GM19328 (cell line): ENCODE data around the gene FAM114A2.
"Not testable (repeated sequence)": the region's sequence is repeated elsewhere in the genome, so short reads cannot be mapped to it uniquely, and the experiment has no call there.

ENCODE experiments used
- ATAC-seq: cut with Tn5 transposase; IDR thresholded peaks from one replicate; pipeline ENCODE4 v1.9.1; 2021; ENCODE audit warnings: mild to moderate bottlenecking, moderate library complexity; ENCODE audit not compliant: unreplicated experiment

Gene FAM114A2

DNA sequence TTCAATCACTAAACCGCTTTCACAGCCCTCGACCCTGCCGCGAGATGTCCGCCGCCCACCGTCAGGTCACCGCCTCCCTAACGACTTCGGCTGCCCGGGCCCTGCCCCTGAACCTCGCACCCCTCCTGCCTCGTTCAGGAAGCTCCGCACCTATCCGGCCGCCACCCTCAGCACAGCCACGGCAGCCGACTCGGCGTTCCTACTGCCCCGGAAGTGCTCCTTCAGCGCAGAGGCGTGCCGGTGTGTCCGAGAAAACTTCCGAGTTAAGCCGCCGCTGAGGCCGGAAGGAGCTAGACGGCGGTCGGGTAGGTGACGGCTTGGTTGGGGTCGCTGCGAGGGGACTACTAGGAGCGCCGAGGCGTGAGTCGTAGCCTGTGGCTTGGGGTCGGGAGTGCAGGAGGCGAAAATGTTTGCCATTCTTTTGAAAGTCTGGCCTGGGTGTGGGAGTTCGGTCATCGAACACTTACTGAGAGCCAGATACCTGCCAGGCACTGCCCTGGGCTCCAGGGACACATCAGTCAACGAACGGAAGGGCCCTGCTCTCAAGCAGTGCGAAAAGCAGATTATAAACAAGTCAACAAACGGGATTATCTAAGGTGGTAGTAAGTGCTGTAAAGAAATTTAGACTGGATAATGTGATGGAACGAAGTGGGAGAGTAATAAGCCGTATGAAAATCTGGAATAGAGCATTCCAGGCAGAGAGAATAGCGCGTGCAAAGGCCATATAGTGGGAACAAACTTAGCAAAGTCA lies at the start of gene FAM114A2, which contains the start of gene MFAP3:
Gene FAM114A2, minus strand, starts transcription at position 204 of the 751 bp plus-strand sequence. CDS start 3,957 bp downstream, outside the sequence.
Gene MFAP3, plus strand, starts transcription at position 261 of the 751 bp plus-strand sequence. CDS start 10,756 bp downstream, outside the sequence.
- ATAC-seq, result peak; percentile 97

DNA sequence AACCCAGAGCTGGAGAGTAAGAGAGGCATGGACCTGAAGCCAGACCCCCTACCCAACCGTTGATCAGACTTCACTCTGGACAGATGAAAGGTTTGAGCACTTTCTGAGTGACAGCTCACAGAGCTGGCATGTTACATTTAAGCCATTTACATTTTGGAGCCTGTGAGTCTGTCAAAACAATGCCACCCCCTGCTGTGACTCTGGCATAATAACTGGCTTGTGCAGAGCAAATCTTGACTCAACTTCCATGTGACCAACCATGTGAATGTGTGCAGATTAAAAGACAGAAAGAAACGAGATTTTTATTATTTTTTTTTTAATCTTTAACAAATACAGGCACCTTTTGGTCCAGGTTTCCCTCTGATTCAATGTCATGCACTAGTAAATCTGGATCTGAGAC lies 48.5 kb upstream of the FAM114A2 start:
- no peak for ATAC-seq

DNA sequence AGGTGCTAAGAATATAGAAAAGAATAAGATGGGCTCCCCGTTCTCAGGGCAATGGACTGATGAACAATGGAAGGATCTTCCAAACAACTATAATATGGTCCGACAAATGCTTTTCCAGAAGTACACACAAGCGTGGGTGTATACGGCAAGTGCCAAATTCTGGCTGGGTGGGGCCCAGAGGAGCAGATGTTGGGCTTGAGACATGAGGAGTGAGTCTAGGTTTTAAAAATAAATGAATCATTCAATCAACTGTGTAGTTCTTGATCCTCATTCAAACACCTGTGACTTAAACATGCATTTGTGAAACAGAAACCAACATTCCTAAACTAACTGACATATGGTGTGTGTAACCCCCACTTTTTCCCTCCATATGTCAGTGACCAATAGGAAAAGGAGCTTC lies 47.9 kb upstream of the FAM114A2 start:
- no peak for ATAC-seq

DNA sequence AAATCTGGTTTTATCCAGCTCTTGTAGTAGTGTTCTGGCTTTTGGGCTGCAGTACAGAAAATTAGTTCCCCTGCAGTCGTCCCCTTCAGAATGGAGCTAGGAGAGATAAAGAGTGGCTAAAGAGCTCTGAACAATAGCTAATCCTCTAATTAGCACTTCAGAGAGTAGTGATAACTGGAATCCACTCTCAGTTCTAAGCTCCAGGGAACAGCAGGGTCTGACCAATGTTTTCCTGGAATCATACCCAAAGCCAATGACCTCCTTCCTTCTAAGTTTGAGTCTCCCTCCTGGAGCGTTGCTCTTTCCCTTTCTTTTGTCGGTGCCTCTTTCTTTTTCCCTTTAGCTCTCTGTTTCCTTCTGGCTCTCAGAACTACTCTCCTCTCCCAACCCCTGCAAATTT lies 47.4 kb upstream of the FAM114A2 start:
- no peak for ATAC-seq

DNA sequence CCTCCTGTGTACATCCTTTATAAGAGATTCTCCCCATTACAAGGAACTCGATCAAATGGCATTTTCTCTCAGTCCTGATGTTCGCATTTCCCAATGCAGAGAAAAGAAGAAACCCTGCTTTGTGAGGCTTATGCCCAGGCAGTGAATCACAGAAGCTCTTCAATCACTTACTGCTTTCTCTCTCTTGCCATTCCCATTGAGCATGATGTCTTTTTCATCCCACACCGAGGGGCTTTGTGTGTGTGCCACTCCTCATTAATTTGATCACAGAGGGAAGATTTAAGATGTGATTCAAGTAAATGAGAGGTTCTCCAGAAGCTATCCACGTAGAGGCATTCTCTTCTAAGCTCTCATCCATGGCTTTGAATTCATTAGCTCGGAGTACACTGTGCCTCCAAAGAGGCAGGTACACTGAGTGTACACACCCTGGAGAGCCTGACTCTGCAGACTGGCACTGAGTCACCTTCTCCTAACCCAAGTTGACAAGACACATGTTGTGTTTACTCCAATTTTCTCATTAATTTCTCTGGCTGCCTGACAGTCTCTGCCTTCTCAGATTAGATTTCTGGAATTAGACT lies 45.4 kb upstream of the FAM114A2 start:
- no peak for ATAC-seq

DNA sequence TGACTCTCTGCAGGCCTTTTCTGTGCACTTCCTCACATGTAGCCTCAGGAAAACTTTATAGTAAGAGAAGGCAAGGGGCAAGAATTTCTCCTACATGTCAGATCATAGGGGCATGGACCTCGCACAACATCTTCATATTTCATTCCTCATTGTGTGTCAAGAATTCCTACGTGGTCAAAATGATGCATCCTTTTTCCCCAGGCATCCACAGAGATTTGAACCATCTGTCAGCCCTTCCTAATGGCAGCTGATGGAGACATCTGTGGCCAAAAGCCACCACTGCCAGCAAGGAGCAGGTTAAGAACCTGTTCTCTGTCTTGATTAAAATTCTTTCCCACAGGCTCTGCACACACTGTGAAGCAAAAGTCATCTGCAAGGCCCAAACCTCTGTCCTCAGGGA lies 42.5 kb upstream of the FAM114A2 start:
- no peak for ATAC-seq

DNA sequence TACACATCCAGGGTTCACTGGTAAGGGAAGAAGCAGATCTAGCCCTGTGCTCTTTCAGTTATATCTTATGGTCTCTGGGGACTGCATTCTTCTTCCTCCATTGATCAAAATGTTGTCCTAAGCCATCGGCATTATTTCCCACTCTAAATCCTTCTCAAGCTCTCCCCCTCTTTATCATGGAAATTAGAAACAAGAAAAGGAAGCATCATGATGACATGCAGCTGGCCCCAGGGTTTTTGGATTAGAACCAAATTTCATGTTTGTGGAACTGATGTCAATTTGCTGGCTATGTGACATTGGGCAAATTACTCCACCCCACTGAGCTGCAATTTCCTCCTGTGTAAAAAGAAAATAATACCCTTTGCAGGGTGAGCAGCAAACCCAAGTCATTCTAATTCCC lies 39.6 kb upstream of the FAM114A2 start:
- no peak for ATAC-seq

DNA sequence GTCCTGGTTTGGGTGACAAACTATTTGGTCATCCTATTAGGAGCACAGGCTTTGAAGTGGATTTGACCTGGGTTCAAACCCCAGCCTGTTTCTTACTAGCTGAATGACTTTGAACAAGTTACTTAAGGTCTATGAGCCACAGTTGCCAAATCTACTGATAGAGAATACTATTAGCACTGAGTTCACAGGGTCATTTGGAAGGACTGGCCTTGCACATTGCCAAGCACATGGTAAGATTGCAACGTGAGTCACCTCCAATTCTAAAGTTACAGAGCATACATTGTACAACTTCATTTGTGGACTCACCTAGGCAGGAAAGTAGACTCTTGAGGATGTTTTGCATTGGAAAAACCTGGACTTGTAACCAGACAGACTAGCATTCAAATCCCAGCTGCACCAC lies 39.0 kb upstream of the FAM114A2 start:
- ATAC-seq, result no peak

DNA sequence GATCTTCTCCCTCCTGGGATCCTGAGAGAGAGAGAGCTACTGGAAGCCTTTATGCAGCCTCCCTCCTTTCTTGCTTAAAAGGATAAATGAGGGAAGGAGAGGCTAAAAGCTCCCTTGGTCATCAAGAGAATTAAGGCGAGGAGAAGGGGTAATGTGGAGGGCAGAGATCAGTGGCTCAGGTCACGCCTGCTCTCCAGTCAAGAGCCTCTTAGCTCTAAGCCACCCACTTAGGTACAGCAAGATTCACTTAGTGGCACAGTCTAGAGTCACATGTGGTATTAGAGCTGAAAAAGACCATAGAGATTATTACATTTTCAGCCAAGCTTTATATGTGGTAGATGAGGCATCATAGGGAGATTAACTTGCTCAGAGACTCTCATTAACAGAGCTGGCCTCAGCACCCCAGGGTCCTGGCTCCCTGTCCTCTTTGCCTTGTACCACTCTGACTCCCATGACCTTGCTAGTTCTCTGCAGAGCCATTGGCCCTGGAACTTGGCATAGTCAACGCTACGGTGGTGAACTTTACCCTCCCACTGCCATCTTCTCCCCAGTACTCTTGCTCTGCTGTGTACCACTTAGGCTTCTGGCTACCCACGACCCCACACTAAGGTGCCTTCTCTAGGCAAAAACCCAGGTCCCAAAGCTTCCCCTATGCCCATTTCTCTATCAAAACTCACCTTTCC lies 37.7 kb upstream of the FAM114A2 start:
- no peak for ATAC-seq

DNA sequence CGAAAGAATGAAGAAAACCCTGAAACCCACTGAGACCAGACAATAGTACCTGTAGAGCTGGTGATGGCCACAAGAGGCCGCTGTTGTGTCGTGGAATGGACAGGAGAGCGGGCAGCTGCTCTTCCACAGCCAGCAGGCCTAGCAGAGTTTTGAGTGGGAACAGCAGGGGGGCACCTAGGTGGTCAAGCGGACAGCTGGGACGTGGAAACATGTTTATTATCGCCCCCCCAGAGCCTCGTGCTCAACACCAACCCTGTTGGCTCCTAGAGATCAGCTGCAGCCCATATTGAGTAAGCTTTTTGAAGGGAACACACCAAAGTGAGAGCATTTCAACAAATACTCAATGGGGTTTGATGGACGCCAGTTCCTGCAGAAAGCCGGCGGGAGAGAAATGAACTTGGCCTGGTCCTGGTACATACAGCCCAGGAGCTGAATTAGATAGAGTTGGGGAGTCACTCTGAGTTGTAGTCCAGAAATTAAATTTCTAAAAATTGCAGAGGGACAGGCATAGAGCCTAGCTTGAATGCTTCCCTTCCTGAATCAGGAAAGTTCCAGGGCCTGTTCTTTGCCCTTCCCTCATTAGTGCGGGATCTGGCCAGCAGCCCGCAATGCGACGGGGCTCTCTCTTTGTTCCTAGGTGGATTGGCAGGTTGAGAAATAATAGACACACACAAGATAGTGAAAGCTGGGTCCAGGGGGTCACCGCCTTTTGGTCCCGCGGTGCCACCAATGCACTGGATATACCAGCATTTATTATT lies 33.9 kb upstream of the FAM114A2 start:
- peak; percentile 89 for ATAC-seq

DNA sequence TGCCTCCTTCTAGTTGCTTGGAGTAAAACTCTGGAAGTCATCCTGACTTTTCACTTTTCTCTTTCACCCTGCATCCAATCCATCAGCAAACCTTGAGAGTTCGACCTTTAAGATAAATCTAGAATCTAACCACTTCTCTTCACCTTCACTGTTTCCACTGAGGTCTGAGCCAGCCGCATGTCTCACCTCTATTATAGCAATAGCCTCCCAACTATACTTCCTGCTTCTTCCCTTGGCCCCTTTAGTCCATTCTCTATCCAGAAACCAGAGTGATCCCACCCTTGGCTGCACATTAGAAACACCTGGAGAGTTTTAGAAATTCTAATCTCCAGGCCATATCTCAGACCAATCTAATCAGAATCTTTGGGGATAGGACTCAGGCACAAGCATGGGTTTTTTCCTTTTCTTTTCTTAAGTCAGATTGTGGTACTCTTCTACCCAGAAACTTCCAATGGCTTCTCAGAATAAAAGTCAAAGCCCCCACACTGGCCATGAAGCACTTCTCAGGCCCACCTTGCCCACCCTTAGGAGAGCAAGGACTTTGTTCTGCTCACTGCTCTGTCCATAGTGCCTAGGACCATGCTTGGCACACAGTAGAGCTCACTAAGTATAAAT lies 33.2 kb upstream of the FAM114A2 start:
- no peak for ATAC-seq

DNA sequence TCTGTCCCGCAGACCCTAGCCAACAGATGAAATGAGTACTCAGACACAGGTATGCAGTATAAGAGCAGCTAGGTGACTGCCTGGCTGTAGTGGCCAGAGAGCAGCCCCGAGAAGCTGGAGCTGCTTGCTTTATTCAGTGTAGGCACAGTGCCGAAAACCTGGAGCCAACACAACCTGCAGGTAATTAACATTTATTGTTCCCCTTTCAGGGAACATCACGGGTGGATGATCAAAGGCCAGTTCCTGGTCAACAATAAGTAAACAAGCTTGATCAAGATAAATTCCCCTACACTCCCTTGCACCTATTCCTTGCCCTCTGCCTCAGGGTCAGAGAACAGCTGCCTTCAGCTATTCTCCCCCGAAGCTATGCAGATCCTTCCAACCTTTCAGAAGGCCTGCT lies 31.1 kb upstream of the FAM114A2 start:
- not testable (repeated sequence) for ATAC-seq

DNA sequence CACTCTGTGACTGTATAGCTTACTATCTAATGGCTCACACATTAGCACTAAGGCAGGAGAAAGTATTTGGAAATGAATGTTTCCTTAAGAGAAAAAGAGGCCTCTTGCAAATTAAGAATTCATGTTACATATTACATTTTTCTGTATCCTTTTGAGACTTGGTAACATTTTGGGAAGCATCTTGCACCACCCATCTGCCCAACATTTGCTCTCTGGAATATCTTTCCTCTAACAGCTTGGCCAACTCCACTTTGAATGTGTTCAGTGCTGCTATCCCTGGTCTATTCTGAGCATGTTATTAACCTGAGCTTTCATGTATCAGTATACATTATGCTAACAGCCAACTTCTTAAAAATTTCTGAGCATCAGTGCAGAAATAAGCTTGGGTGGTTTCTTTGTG lies 27.3 kb upstream of the FAM114A2 start:
- no peak for ATAC-seq

DNA sequence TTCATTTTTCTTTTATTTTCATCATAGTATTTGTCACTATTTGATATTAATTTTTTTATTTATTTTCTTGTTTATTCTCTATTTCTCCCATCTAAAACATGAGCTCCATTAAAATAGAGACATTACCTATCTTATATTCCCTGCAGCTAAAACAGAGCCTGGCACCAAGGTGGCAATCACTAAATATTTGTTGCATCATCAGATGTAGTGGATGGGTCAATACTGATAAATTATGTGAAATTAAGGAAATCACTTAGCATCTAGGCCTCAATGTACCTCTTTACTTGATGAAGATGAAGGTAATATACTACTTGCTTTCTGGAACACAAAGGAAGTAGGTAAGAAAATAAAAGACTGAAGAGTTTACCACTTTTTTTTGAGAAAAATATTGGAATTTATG lies 24.7 kb upstream of the FAM114A2 start:
- no peak for ATAC-seq

DNA sequence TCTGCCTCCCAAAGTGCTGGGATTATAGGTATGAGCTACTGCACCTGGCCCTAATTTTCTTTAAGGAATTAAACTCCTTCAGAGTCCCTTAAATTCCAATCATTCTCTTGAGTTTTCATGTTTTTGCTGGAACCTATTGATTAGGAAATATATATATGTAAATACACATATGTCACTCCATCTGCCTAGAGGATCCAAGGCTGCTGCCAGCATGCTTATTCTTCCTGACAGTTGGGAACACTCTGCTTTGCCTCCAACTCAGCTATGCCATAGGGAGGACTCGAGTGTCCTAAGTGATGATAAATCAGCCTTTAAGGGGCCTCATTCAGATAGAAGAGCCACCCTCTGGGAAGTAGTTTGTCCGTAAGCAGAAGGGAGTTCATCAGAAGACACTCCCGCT lies 21.9 kb upstream of the FAM114A2 start:
- no peak for ATAC-seq

DNA sequence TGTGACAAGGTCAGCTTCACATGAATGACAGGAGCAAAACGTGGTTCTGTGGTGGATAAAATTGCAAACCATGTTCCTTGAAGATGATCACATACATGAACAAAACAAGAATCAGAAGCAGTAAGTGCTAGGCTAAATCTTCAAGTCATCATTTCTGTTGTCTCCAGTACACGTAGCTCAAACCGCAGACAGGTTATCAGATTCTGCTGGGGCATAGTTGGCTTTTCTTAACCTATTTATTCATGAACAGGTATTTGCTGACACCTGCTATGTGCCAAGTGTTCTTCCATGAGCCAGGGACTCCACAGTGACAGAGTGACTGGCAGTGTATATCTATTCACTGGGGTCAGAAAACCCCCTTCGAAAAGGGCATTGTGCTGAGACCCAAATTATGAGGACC lies 20.9 kb upstream of the FAM114A2 start:
- no peak for ATAC-seq

DNA sequence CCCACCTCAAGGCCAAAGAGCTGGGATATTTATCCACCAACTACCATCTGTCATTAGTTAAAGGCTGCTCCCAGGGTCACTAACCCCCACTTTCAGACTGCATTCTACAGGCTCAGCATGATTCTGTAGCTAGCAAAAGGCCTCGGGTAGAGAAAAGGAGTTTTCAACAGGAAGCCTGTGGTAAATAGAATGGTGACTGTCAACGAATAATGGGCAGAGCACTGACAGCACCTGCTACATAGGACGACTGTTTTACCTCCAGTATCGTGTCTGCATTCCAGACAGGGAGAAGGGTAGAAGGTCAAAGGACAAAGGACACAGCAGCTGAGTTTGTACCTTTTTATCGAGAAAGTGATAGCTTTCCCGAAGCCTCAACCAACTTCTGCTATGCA lies 20.3 kb upstream of the FAM114A2 start:
- peak; percentile 34 for ATAC-seq

DNA sequence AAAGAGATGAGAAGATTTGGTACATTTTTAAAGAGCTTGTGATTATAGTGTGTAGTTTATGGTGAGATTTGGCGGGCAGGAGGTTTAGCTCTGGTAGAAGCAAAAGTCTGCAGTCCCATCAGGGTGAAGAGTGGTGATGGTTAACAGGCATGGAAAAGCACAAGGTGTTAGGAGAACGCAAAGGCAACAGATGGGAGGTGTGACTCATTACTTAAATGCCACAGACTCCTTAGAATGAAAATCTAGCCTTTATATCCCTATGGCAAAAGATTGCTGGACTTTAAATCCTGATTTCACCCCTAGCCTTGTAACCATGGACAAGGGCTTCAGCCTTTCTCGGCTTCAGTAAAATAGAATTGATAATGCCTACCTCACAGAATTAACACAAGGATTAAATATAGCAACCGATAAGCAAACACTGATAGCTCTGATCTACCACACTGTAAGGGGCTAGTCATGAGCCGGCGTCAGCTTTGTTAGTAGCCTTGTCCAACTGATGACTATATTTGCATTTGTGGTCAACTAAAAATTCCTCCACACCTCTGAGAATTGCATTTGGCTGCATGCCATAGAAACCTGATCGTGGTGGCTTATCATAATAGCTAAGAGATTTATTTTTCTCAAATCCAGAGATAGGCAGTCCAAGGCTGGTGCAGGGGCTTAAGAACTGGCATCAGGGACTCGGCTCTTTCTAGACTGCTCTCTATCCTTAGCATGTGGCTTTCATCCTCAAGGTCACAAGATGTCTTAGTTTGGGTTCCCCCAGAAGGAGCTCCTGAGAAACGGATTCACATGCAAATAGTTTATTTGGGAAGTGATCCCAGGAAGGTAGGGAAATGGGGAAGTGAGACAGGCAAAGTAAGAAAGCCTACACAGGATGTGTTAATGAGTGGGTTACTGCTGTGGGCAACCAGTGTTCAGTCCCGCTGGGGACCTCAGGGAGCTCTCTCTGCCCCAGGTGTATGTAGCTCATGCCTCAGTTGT lies 19.6 kb upstream of the FAM114A2 start:
- peak; percentile 68 for ATAC-seq

DNA sequence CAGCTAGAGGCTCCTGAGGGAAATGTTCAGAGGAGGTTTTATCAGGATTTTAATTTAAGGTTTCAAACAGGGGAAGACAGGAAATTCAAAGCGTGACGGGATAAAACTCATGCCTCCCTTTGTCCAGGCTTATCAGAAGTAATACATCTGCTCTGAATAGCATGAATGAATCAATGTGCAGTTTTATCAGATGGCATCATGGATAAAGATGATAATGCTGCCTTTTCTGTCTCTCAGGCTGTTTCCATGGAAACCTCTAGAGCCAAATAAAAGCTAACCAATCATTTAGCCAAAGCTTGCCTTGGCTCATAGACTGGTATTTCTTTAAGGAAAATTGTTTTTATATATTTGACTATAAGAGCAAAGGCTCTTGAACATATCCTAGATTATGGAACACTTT lies 16.5 kb upstream of the FAM114A2 start:
- ATAC-seq, result no peak

DNA sequence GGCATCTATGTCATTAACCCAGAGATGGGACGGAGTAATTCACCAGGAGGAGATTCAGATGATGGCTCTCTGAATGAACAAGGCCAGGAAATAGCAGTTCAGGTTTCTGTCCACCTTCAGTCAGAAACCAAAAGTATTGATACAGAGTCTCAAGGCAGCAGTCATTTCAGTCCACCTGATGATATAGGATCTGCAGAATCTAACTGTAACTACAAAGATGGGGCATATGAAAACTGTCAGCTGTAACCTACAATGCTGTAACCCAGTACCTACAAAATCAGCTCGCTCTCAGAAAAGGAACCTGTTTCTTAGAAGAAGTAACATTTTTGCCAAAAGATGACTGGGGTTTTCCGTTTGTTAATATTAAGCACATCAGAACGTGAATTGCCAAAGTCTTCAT lies 14.8 kb upstream of the FAM114A2 start:
- no peak for ATAC-seq
